H9 (cell line): ENCODE data around the gene PRSS22. TPM values are rescaled to one million over a fixed set of nuclear protein-coding genes. Genes with fewer than 3 reads are reported as not detected.
A peak's percentile ranks its signal among the peaks of the same experiment; 100 is the strongest.

Experiments used
- DNase-seq: peaks from one replicate; pipeline ENCODE4 v3.0.0-alpha.2; 2017
- H2AFZ ChIP-seq: one replicate; pipeline ENCODE4 v1.6.1; 2013; ENCODE audit warnings: mild to moderate bottlenecking, low read length, control low read depth, moderate library complexity
- H2AK5ac ChIP-seq: 2 replicates; pipeline ENCODE4 v1.6.1; 2013; ENCODE audit warnings: low read length, control low read depth, mixed read lengths; ENCODE audit not compliant: insufficient read length
- H2BK120ac ChIP-seq: one replicate; pipeline ENCODE4 v1.6.1; 2013; ENCODE audit warnings: low read depth, mild to moderate bottlenecking, low read length, control low read depth, inconsistent platforms; ENCODE audit not compliant: poor library complexity, severe bottlenecking
- H2BK12ac ChIP-seq: 2 replicates; pipeline ENCODE4 v1.6.1; 2013; ENCODE audit warnings: low read length, control low read depth, mixed read lengths, low read depth; ENCODE audit not compliant: insufficient read length
- H2BK15ac ChIP-seq: 2 replicates; pipeline ENCODE4 v1.6.1; 2013; ENCODE audit warnings: low read depth, low read length, control low read depth
- H2BK20ac ChIP-seq: one replicate; pipeline ENCODE4 v1.6.1; 2013; ENCODE audit warnings: low read depth, mild to moderate bottlenecking, low read length, control low read depth, inconsistent platforms; ENCODE audit not compliant: poor library complexity, severe bottlenecking
- H2BK5ac ChIP-seq: 2 replicates; pipeline ENCODE4 v1.6.1; 2013; ENCODE audit warnings: low read length, control low read depth, mixed read lengths; ENCODE audit not compliant: insufficient read length
- H3K14ac ChIP-seq: 2 replicates; pipeline ENCODE4 v1.6.1; 2013; ENCODE audit warnings: low read length, control low read depth; ENCODE audit not compliant: insufficient read depth
- H3K18ac ChIP-seq: 2 replicates; pipeline ENCODE4 v1.6.1; 2013; ENCODE audit warnings: low read depth, mild to moderate bottlenecking, mixed read lengths, low read length, control low read depth; ENCODE audit not compliant: insufficient read length
- H3K23ac ChIP-seq: 2 replicates; pipeline ENCODE4 v1.6.1; 2013; ENCODE audit warnings: low read length, control low read depth, mixed read lengths, low read depth; ENCODE audit not compliant: insufficient read length
- H3K23me2 ChIP-seq: 2 replicates; pipeline ENCODE4 v1.6.1; 2013; ENCODE audit warnings: low read depth, mild to moderate bottlenecking, mixed read lengths, low read length, control low read depth; ENCODE audit not compliant: insufficient read length, poor library complexity, severe bottlenecking
- H3K27ac ChIP-seq: 2 replicates; pipeline ENCODE4 v1.5.1; 2013; ENCODE audit warnings: low read length, control low read depth, mixed read lengths, low read depth; ENCODE audit not compliant: insufficient read length
- H3K27me3 ChIP-seq: 2 replicates; pipeline ENCODE4 v1.6.1; 2013; ENCODE audit warnings: low read length, control low read depth, inconsistent platforms; ENCODE audit not compliant: insufficient read depth
- H3K4ac ChIP-seq: 2 replicates; pipeline ENCODE4 v1.6.1; 2013; ENCODE audit warnings: low read depth, mild to moderate bottlenecking, control low read depth, inconsistent platforms, low read length, moderate library complexity
- H3K4me1 ChIP-seq: 2 replicates; pipeline ENCODE4 v1.6.1; 2013; ENCODE audit warnings: low read length, control low read depth, inconsistent platforms; ENCODE audit not compliant: insufficient read depth
- H3K4me2 ChIP-seq: 2 replicates; pipeline ENCODE4 v1.6.1; 2013; ENCODE audit warnings: low read length, control low read depth, mixed read lengths; ENCODE audit not compliant: insufficient read length, insufficient read depth
- H3K56ac ChIP-seq: 2 replicates; pipeline ENCODE4 v1.6.1; 2013; ENCODE audit warnings: low read depth, mild to moderate bottlenecking, mixed read lengths, low read length, control low read depth; ENCODE audit not compliant: insufficient read length
- H3K79me1 ChIP-seq: 2 replicates; pipeline ENCODE4 v1.6.1; 2013; ENCODE audit warnings: low read depth, mild to moderate bottlenecking, moderate library complexity, low read length, control low read depth, inconsistent platforms; ENCODE audit not compliant: insufficient read depth, poor library complexity, severe bottlenecking
- H3K79me2 ChIP-seq: 2 replicates; pipeline ENCODE4 v1.6.1; 2013; ENCODE audit warnings: low read length, control low read depth, inconsistent platforms; ENCODE audit not compliant: insufficient read depth
- H3K9ac ChIP-seq: 2 replicates; pipeline ENCODE4 v1.6.1; 2013; ENCODE audit warnings: low read length, control low read depth, mixed read lengths; ENCODE audit not compliant: insufficient read length; ENCODE audit errors: extremely low read depth
- H3K9me3 ChIP-seq: one replicate; pipeline ENCODE4 v1.6.1; 2013; ENCODE audit warnings: low read depth, low read length, inconsistent platforms; ENCODE audit not compliant: control insufficient read depth
- H3T11ph ChIP-seq: one replicate; pipeline ENCODE4 v1.6.1; 2013; ENCODE audit warnings: mild to moderate bottlenecking, low read length, control low read depth, inconsistent platforms
- H4K20me1 ChIP-seq: one replicate; pipeline ENCODE4 v1.6.1; 2013; ENCODE audit not compliant: control insufficient read depth, insufficient read length, insufficient read depth
- H4K5ac ChIP-seq: 2 replicates; pipeline ENCODE4 v1.6.1; 2013; ENCODE audit warnings: low read depth, mild to moderate bottlenecking, mixed read lengths, low read length, control low read depth; ENCODE audit not compliant: insufficient read length
- H4K8ac ChIP-seq: replicated peaks from 2 replicates; pipeline ENCODE4 v1.6.1; 2013; ENCODE audit warnings: low read length, control low read depth, mixed read lengths, low read depth; ENCODE audit not compliant: insufficient read length
- H4K91ac ChIP-seq: 2 replicates; pipeline ENCODE4 v1.6.1; 2013; ENCODE audit warnings: low read depth, mild to moderate bottlenecking, moderate library complexity, mixed read lengths, low read length, control low read depth; ENCODE audit not compliant: insufficient read length
- H3K27ac Mint-ChIP-seq, 3 experiments: 2 replicates in 2 of 3; 3 replicates in 1 of 3; pipeline ENCODE4 v1.8.0; 2020 to 2021; ENCODE audit warnings: mixed read lengths in 3 of 3, mild to moderate bottlenecking in 1 of 3, moderate library complexity in 1 of 3
- H3K27me3 Mint-ChIP-seq: 2 replicates; pipeline ENCODE4 v1.8.0; 2021; ENCODE audit warnings: low read depth, mild to moderate bottlenecking, moderate library complexity, mixed read lengths
- H3K36me3 Mint-ChIP-seq, 3 experiments: 2 replicates in 2 of 3; 3 replicates in 1 of 3; pipeline ENCODE4 v1.8.0; 2020 to 2021; ENCODE audit warnings: low read depth in 3 of 3, mixed read lengths in 3 of 3; ENCODE audit not compliant: insufficient read depth in 1 of 3
- H3K4me1 Mint-ChIP-seq, 2 experiments: 2 replicates each; pipeline ENCODE4 v1.8.0; 2020; ENCODE audit warnings: mixed read lengths in 2 of 2
- H3K4me3 Mint-ChIP-seq, 2 experiments: 2 replicates in 1 of 2; 3 replicates in 1 of 2; pipeline ENCODE4 v1.8.0; 2020 to 2021; ENCODE audit warnings: mild to moderate bottlenecking in 2 of 2, mixed read lengths in 2 of 2, moderate library complexity in 1 of 2
- H3K9me3 Mint-ChIP-seq, 2 experiments: 2 replicates in 1 of 2; 3 replicates in 1 of 2; pipeline ENCODE4 v1.8.0; 2020; ENCODE audit warnings: mild to moderate bottlenecking in 2 of 2, mixed read lengths in 2 of 2, moderate library complexity in 1 of 2
- WGBS: extraction: QIAGEN DNeasy Blood & Tissue Kit; methylation state at CpG from one replicate; pipeline ENCODE4 v1.1.7; 2013; ENCODE audit warnings: missing lambda C conversion rate, low lambda C conversion rate, mixed read lengths; ENCODE audit not compliant: insufficient read length; ENCODE audit errors: extremely low coverage; 5-methylcytosine and 5-hydroxymethylcytosine counted together
- total RNA-seq: library from RNA; stranded (reverse); gene quantifications from 2 replicates; pipeline ENCODE4 v1.2.1, GENCODE V29; 2021
- TF ChIP-seq, protein P1 (sequence below): fragments of 200-600 bp; sonication (generic); conservative IDR thresholded peaks from 3 replicates; pipeline ENCODE4 v1.8.0; 2021; ENCODE audit warnings: antibody characterized with exemption, mild to moderate bottlenecking

The PRSS22 gene
- total RNA-seq, 1 experiment from 2014 or later = 1.9 TPM

DNA sequence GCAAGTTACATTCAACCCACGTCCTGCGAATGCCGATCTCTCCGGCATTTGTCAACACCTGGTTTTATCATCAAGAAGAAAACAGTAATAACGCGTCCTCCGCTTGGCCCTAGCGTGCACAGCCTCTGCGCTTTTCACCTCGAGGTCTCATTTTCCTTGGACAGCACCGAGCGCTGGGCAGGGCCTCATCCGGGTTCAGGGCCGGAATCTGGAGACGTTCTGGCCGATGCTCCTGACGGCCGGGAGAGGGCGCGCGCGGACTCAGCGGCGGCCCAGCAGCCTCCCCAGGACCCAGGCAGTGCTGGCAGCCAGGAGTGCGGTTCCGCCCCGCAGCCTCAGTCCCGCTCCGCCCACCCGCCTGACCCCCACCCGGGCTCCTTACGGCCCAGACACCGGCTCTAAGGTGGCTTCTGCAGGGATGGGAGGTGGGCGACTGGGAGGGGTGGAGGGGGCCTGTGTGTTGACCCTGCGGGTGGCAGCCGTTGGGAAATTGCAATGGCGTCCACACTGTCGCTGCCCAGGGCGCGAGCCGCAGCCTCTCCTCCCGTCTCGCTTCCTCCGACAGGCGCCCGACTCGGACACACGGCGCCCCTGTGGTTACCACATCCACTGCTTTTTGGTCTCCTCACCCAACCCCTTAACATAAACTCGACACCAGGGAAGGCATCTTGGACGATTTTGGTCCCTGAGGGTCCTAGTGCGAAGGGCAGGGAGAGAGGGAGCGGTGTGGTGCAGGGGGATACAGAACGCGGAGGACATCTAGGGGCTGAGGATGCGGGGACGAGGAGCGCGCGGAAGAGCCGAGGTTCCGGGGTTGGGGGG, 46.3 kb upstream of the PRSS22 start:
- H3K36me3 Mint-ChIP-seq = peaks cover 0 to 2% (median 0%) of the 10 kb centered on the region in 3 experiments; a peak in 1 of 7 replicates
- no peak overlapping the region for H3K56ac ChIP-seq
- no peak overlapping the region for H4K5ac ChIP-seq
- peak overlapping the region; percentile 90 for H3K9ac ChIP-seq
- H3T11ph ChIP-seq = no peak overlapping the region
- H3K79me2 ChIP-seq = no peaks in the 10 kb centered on the region
- H3K14ac ChIP-seq = peak overlapping the region; percentile 83
- no peak overlapping the region for H4K8ac ChIP-seq
- H2BK5ac ChIP-seq = no peak overlapping the region
- H2BK120ac ChIP-seq = no peak overlapping the region
- H3K79me1 ChIP-seq = no peaks in the 10 kb centered on the region
- peaks cover 9 to 14% of the 10 kb centered on the region in 2 experiments for H3K9me3 Mint-ChIP-seq
- peak; percentile 91 for DNase-seq
- no peak overlapping the region for H2AFZ ChIP-seq
- H2AK5ac ChIP-seq = no peak overlapping the region
- H3K18ac ChIP-seq = peak overlapping the region; percentile 86
- H3K4me1 ChIP-seq = no peaks in the 10 kb centered on the region
- peaks cover 2% of the 10 kb centered on the region for H3K27me3 Mint-ChIP-seq
- peak overlapping the region; percentile 82 to 96 (median 95) for H3K27ac Mint-ChIP-seq
- no peak overlapping the region for H3K23ac ChIP-seq
- H3K4me2 ChIP-seq = peak overlapping the region; percentile 94
- H3K4me3 Mint-ChIP-seq = peak overlapping the region; percentile 89 to 91
- TF ChIP-seq, protein P1, sequence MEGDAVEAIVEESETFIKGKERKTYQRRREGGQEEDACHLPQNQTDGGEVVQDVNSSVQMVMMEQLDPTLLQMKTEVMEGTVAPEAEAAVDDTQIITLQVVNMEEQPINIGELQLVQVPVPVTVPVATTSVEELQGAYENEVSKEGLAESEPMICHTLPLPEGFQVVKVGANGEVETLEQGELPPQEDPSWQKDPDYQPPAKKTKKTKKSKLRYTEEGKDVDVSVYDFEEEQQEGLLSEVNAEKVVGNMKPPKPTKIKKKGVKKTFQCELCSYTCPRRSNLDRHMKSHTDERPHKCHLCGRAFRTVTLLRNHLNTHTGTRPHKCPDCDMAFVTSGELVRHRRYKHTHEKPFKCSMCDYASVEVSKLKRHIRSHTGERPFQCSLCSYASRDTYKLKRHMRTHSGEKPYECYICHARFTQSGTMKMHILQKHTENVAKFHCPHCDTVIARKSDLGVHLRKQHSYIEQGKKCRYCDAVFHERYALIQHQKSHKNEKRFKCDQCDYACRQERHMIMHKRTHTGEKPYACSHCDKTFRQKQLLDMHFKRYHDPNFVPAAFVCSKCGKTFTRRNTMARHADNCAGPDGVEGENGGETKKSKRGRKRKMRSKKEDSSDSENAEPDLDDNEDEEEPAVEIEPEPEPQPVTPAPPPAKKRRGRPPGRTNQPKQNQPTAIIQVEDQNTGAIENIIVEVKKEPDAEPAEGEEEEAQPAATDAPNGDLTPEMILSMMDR = peak; percentile 94
- no peaks in the 10 kb centered on the region for H4K20me1 ChIP-seq
- H3K27me3 ChIP-seq = no peaks in the 10 kb centered on the region
- WGBS = no CpG with 5 or more reads among the region's 62 CpGs
- no peak overlapping the region for H2BK12ac ChIP-seq
- H3K27ac ChIP-seq = no peak overlapping the region
- peaks cover 7% of the 10 kb centered on the region for H3K23me2 ChIP-seq
- peaks cover 10 to 13% of the 10 kb centered on the region in 2 experiments for H3K4me1 Mint-ChIP-seq
- no peak overlapping the region for H2BK15ac ChIP-seq
- H3K4ac ChIP-seq = no peak overlapping the region
- H4K91ac ChIP-seq = no peak overlapping the region
- no peak overlapping the region for H2BK20ac ChIP-seq
- H3K9me3 ChIP-seq = no peaks in the 10 kb centered on the region
